K562 (cell line): Measurements from ENCODE around the gene HYAL1.

Experiments
- FOXA3 ChIP-seq, 2 experiments: fragments of 450-650 bp in 1 of 2; sonication (generic) in 1 of 2; formaldehyde crosslinking; IDR thresholded peaks in 1 of 2; conservative IDR thresholded peaks in 1 of 2; 2 replicates each; pipeline versions ENCODE4 v1.4.0 to v1.8.0; 2020 to 2022; ENCODE audit warnings: mild to moderate bottlenecking in 2 of 2, missing genetic modification reagents in 1 of 2
- POLR2AphosphoS5 ChIP-seq: IDR thresholded peaks from 2 replicates; pipeline ENCODE4 v1.6.1; 2011; ENCODE audit warnings: mild to moderate bottlenecking, low read depth, low read length, moderate library complexity; ENCODE audit not compliant: control insufficient read depth, insufficient read depth
- SREBF1 ChIP-seq: fragments of 150-350 bp; IDR thresholded peaks from 2 replicates; pipeline ENCODE4 v1.6.1; 2014; ENCODE audit warnings: antibody characterized with exemption, low read depth, low read length, borderline replicate concordance
- TBP ChIP-seq: optimal IDR thresholded peaks from 2 replicates; pipeline ENCODE3; 2011; ENCODE audit warnings: low read depth, low read length, improper control_type of control experiment
- TF ChIP-seq, protein P1 (sequence below): sonication (generic); formaldehyde crosslinking; IDR thresholded peaks from 2 replicates; pipeline ENCODE4 v1.5.0; 2020; ENCODE audit warnings: missing genetic modification reagents

DNA sequence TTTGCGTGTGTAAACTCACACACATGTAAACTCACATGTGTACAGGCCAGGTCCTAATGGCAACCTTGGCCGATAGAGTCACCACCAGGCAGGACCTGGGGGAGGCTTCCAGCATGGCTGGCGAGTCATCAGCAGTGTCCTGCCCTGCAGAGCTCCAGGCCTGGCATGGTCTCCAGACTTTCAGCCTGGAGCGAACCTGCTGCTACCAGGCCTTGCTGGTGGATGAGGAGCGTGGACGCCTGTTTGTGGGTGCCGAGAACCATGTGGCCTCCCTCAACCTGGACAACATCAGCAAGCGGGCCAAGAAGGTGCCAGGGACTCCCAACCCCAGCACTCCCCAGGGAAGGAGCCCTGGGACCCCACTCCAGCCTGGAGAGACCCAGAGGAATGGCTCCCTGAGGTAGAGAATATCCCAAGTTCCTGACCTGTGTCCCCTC lies 33.4 kb downstream of the HYAL1 start:
- TF ChIP-seq FOXA3 (CRISPR knock-in tag; conservative IDR thresholded peaks at IDR 0.05 in 1 of 2, IDR thresholded peaks at IDR 0.05 in 1 of 2) (no peak), POLR2AphosphoS5 (no peak), TBP (no peak), SREBF1 (no peak)
- TF ChIP-seq, protein P1, sequence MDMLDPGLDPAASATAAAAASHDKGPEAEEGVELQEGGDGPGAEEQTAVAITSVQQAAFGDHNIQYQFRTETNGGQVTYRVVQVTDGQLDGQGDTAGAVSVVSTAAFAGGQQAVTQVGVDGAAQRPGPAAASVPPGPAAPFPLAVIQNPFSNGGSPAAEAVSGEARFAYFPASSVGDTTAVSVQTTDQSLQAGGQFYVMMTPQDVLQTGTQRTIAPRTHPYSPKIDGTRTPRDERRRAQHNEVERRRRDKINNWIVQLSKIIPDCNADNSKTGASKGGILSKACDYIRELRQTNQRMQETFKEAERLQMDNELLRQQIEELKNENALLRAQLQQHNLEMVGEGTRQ (CRISPR knock-in tag) = no peak
